NCI-H2029 (cell line): ENCODE measurements around the gene RFX1.
"Not testable (repeated sequence)": the region's sequence is repeated elsewhere in the genome, so short reads cannot be mapped to it uniquely, and the experiment has no call there.

Experiments used
- DNase-seq: peaks from one replicate; lab custom pipeline; 2025; lab: John Stamatoyannopoulos, UW

RFX1 gene

DNA sequence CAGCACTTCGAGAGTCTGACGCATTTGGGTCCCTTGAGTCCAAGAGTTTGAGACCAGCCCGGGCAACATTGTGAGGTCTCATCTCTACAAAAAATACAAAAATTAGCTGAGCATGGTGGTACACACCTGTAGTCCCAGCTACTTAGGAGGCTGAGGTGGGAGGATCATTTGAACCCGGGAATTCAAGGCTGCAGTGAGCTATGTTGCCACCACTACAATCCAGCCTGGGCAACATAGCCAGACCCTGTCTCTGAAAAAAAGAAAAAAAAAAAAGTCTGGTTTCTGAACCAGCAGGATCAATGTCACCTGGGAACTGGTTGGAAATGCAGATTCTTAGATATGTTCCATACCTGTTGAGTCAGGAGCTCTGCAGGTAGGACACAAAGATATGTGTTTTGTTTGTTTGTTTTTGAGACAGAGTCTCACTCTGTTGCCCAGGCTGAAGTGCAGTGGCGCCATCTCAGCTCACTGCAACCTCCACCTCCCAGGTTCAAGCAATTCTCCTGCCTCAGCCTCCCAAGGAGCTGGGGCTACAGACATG lies 20.6 kb upstream of the RFX1 start:
- DNase-seq, result not testable (repeated sequence)

DNA sequence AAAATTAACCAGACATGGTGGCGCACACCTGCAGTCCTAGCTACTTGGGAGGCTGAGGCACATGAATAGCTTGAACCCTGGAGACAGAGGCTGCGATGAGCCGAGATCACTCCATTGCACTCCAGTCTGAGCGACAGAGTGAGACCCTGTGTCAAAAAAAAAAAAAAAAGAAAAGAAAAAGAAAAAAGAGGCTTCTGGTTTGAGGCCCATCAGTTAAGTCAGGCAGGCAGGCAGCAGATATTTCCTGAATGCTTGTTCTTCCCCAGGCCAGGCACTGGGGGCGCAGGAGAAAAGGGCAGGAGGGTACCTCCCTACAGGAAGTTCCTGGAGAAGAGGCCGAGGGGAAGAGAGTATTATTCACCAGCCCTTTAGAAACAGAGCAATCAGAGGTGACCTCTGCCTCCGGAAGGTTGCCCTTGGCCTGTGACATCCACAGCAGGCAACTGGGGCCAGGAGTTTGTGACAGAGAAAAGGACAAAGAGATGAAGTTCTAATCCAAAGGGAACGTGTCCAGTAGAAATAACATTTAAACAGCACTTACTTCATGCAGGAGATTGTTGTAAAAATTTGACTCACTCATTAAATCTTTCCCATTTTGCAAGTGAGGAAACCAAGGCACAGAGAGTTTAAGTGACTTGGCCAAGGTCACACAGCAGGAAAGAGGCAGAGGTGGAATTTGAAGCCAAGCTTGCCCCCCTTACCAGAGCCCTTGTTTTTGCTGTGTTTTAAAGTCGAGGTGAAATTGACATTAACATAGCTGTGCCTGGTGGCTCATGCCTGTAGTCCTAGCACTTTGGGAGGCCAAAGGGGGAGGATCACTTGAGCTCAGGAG lies 17.5 kb upstream of the RFX1 start:
- no peak for DNase-seq

DNA sequence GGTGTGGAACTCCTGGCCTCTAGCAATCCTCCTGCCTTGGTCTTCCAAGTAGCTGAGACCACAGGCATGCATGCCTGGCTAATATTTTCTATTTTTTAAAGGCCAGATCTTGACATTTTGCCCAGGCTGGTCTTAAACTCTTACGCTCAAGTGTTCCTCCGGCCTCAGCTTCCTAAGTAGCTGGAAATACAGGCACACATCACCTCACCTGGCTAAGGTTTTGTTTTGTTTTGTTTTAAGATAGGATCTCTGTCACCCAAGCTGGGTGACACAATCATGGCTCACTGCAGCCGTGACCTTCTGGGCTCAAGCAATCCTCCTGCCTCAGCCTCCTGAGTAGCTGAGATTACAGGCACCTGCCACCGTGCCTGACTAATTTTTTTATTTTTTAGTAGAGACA lies 16.3 kb upstream of the RFX1 start:
- no peak for DNase-seq

DNA sequence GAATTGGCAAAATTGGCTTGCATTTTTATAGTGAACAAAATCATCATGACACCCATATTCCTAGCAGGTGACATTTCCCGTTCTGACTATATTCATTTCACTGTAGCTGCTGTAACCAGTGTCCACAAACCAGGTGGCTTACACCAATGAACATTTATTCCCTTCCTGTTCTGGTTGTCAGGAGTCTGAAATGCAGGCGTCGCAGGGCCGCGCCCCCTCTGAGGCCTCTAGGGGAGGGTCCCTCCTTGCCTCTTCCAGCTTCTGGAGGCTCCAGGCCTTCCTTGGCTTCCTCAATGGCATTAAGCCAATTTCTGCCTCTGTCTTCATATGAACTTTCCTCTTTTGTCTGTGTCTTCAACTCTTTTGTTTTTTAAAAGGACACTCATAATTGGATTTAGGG lies 15.4 kb upstream of the RFX1 start:
- DNase-seq, result no peak

DNA sequence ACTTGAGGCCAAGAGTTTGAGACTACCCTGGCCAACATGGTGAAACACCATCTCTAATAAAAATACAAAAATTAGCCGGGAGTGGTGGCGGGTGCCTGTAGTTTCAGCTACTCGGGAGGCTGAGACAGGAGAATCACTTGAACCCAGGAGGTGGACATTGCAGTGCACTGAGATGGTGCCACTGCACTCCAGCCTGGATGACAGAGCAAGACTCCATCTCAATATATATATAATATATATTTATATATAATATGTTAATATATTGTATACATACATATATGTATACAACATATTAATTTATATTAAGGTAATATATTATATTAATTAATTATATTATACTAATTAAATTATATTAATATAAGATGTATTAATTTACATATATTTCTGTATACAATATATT lies 13.6 kb upstream of the RFX1 start:
- DNase-seq, result not testable (repeated sequence)

DNA sequence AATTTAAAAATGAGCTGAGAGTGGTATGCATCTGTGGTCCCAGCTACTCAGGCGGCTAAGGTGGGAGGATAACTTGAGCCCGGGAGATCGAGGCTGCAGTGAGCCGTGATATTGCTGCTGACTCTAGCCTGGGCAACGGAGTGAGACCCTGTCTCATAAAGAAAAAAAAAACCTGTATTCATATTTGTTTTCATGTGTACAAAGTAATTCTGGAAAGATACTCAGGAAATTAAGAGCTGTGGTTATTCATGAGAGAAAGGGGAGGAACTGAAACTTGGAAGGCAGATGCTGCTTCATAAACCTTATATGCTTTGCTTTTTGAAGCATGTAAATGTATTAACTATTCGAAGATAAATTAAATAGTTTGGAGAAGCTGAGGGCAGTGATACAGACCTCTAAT lies 13.0 kb upstream of the RFX1 start:
- no peak for DNase-seq

DNA sequence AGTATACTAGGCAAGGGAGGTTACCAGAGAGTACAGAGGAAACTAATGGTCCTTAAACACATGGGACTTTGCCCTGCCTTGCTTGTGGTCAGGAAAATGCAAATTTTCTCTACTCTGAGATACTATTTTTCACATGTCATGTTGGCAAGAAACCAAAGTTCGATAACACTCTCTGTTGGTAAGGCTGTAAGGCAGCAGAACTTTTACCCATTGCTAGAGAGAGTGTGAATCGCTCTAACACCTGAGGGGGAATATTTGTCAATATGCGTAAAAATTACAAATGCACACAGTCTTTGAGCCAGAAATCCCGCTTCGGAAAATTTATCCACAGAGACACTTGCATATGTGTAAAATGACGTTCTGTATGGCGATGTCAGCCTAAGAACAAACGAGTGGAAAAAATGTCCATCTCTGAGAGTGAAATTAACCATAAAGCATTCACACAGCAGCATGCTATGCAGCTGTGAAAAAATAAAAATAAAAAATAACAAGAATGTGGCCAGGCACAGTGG lies 9.5 kb upstream of the RFX1 start:
- no peak for DNase-seq

DNA sequence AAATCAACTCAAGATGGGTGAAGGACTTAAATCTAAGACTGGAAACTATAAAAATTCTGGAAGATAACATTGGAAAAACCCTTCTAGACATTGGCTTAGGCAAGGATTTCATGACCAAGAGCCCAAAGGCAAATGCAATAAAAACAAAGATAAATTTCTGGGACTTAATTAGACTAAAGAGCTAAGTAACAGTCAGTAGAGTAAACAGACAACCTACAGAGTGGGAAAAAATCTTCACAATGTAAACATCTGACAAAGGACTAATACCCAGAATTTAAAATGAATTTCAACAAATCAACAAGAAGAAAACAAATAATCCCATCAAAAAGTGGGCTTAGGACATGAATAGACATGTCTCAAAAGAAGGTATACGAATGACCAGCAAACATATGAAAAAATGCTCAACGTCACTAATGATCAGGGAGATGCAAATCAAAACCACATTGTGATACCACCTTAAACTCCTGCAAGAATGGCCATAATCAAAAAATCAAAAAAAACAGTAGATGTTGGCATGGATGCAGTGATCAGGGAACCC lies 6.3 kb upstream of the RFX1 start:
- no peak for DNase-seq

DNA sequence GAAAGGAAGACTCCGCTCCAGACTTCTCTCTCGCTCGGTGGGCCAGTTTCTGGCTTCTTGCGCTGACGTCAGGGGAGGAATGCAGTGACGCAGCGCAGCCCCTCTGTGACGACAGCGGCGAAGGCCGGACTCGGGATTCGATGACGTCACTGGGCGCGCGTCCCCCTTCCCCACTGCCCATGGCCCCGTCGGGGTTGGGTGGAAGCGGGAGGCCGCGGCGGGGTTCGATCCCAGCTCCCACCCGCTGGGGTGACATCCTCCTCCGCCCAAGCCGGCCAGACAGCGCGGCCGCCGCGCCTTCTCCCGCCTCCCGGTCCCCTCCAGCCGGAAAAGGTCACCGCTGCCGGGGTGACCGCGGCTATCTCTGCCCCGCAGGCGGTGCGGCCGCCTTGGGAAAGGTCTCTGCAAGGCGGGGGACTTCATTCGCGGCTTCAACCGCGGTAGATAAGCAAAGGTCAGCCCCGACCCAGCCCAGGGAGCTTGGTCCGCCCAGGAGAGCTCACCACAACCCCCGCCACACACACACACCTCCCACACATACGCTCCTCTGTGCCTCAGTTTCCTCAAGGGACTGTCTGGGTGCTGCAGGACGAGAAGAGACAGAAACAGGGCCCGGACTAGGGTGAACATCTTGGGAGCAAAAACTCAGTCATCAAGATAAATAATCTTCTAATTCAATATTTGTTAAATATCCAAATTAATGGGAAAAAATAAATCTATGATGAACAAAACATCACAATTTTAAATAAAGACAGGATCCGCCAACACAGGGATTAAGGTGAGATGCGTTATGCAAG lies 844 bp upstream of the RFX1 start:
- no peak for DNase-seq

DNA sequence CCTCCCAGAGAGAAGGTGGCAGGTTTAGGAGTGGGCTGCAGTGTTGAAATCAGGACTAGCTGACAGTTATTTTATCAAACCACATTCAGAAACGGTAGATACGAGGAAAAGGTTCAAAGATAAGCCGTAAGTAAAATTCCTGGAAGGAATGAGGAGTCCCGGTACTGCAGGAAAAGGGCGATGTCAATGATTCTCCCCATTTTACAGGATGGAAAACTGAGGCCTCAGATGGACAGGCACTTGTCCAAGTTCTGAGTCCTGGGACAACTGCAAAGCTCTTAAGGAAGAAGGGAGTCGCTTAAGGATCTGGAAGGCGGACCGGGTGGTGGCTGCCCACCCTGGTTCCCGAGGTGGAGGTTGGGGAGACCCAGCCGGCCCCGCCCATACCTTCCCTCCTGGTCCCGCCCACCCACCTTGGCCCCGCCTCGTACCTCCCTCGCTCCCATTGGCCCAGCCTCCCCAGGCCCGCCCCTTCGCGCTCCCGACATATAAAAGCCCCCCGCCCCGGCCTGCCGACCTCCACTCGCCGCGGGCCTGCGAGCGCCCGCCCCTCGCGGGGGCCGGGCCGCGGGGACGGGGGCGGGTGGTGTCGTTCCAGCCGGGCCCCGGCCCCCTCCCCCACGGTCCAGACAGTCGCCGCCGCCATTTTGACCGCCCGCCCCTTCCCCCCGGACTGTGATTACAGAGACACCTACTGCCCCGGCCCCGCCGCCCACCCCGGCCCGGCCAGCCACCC lies 603 bp downstream of the RFX1 start:
- peak; percentile 83 for DNase-seq

DNA sequence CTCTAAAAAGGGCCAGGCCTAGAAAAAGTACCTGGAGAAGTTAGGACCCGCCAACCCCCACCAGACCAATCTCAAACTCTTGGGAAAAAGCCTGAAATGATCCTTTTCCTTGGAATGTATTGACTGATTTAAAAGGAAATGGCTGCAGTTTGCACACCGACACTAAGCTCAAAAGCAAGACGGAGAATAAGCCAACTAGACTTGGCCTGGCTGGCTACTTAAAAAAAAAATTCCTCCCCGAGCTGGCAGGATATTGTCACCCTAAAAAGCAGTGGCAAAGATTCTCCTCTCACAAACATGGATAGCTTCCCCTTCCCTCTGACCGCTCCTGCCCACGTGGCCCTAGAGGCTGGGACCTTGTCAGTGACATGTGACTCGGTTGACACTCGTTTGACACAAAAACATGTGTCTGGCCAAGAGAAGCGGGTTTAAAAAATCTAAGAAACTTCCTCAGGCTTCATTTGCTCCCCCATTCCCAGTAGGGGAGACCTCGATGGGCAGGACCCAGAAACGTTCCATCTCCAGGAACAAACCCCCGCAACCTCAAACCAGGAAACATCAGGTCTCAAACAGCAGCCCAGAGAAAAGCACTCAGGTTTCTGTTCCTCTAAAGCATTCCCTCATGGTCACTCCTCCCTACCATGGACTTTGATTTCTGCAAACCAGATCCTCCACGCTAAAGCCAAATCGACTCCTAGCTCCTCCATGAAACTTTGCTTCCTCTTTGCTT lies 1.3 kb downstream of the RFX1 start:
- no peak for DNase-seq

DNA sequence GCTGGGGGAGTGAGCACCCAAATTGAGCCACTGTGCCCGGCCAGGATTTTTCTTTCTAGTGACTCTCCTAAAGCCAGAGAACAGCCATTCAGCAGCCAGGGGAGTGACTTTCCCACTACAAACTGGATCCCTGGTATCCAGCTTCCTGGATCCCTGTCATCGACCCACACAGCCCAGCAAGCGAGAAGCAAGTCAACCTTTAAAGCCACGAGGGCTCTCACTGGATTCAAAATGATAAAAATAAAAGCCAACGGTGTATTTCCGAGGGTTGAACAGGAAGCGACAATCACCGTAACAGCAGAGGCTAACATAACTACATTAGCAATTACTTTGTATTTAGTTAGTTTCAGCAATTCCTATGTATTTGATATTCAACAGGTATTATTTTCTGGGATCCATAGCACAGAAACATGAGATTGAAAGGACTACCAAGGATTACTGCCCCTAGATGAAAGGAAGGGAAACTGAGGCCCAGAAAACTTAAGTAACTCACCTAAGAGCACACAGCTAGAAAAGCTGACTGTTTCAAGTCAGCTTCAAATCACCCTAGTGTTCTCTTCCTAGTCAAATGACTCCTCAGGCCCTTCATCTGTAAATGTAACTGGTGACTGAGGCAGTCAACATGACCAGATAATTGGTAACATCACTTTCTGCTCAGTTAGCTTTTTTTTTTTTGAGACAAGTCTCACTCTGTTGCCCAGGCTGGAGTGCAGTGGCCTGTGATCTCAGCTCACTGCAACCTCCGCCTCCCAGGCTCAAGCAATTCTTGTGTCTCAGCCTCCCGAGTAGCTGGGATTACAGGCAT lies 2.7 kb downstream of the RFX1 start:
- no peak for DNase-seq

DNA sequence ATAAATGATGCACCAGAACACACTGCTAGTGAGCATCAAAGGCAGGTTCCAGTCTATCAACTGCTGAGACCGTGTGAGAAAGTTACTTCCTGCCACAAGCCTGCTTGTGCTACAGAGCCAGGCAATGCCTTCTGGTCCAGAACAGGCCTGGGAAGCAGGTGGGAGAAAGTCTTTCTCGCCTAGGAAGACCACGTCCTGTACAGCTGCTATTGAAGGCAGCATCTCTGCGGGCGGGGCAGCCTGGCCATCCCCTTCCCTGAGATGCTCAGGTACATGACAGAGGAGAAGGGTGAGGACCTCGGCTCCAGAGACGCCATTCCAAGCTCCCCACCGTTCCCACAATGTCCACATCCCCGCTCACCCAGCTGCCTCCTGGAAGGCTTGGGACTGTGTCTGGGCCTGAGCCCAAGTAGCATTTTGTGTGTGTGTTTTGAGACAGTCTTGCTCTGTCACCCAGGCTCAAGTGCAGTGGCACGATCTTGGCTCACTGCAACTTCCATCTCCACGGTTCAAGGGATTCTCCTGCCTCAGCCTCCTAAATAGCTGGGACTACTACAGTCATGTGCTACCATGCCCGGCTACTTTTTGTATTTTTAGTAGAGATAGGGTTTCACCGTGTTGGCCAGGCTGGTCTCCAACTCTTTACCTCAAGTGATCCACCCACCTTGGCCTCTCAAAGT lies 3.4 kb downstream of the RFX1 start:
- no peak for DNase-seq

DNA sequence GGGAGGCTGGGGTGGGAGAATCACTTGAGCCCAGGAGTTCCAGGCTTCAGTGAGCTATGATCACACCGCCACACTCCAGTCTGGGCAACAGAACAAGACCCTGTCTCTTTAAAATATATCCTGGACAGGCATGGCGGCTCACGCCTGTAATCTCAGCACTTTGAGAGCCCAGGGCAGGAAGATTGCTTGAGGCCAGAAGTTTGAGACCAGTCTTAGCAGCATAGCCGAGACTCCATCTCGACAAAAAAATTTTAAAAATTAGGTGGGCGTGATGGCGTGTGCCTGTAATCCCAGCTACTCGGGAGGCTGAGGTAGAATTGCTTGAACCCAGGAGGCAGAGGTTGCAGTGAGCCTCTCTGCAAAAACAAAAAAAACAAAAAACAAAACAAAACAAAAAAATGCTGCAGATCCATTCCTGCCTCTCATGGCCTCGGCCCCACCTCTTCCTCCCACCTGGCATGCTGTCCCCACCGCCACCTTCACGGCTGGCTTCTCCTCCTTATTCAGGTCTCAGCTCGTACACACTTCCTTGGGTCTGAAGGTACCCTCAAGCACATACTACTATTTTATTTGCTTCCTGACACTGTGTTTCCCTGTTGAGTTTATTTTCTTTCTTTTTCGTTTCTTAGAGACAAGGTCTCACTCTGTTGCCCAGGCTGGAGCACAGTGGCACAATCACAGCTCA lies 5.3 kb downstream of the RFX1 start:
- DNase-seq, result no peak

DNA sequence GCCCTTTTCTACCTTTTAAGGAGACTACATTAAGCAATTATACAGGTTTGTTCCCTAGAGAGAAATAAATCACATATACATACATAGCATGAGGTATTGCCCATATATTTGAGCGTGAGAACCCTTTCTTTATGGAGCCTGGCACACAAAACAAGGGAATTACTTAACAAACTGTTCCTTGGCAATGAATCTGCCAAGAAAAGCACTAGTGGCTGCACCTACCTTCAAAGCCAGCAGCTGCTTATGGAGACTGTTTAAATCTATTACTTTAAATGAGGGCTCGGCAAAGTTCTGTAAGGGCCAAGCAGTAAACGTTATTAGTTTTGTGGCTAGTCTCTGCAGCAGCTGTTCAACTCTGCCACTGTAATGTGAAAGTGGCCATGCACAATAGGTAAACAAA lies 7.0 kb downstream of the RFX1 start:
- no peak for DNase-seq

DNA sequence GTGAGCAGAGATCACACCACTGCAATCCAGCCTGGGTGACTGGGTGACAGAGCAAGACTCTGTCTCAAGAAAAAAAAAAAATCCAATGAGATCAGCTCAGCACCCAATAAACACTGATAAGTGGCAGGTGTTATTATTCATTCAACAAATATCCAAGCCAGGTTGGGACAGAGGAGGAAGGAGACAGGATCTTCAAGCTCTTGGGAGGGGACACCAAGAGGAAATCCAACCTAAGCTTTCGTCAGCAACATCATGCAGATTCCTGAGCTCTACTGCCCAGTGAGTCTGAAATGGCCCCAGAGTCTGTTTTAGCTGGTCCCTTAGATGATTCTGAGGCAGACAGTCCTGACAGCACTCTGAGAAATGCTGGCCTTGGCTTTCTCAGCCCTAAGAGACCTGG lies 7.7 kb downstream of the RFX1 start:
- no peak for DNase-seq

DNA sequence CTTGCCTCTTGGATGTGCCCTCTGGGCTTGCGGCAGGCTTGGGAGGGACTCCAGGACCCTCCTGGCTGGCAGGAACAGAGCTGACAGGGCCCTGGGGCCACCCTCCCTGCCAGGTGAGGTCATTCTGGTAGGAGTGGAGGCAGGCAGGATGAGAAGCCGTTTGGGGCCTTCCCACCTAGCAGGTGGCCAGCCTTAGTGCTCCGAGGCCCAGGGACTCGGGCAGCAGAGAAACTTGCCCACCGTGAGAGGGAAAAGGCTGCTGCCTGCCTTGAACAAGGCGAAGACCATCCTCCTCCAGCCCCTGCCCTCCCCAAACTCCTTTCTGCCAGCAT lies 8.5 kb downstream of the RFX1 start:
- no peak for DNase-seq

DNA sequence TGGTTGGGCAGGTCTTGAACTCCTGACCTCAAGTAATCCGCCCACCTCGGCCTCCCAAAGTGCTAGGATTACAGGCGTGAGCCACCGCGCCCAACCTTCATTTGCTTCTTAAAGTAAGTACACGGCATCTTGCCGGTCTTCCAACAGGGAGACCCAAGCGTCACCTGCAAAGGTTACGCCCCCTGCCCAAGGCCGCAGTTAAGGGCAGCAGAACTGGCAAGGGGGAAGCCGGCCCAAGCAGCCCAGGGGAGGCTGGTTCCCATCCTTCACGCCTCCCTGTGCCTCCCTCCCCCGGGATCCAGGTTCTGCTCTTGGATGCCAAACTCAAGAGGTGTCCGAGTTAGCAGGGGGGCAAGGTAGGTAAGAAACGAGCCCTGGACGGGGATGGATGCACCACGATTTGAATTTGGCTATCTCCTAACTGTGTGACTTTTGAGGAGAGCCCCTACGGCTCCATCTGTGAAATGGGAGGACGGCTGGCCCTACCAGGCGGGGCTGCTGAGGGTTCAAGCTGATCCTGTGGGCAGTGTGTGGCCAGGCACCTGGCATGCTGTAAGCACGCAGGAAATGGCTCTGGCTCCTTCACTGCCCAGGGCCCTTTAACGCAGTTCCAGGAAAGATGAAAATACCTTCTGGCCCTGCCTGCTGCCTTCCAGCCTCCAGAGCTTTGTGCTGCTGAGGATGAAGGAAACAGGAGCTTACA lies 9.0 kb downstream of the RFX1 start:
- DNase-seq, result no peak
